ENCODE measurements around the gene ACTN1.

DNA sequence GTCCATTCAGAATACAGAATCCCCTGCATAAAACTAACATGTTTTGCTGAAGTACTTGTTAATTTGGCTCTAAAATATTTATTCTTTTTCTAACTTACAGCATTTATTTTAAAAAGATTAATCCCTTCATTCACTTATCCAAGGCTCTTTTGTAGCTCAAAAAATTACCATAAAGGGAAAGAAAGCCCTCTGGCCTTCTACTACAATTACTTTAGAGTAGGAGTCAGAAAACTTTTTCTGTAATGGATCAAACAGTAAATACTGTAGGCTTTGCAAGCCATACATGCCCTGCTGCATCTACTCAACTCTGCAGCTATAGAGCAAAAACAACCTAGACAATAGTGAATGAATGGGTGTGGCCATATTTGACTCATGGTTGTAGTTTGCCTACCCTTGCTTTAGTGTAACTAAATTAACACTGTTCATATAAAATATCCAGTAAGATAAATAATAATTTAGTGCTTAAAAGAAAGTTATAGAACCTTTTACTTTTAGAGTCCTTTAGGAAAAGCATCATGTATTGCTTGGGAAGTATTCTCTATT, 112.0 kb downstream of the ACTN1 start:
- TF ChIP-seq, protein P1, sequence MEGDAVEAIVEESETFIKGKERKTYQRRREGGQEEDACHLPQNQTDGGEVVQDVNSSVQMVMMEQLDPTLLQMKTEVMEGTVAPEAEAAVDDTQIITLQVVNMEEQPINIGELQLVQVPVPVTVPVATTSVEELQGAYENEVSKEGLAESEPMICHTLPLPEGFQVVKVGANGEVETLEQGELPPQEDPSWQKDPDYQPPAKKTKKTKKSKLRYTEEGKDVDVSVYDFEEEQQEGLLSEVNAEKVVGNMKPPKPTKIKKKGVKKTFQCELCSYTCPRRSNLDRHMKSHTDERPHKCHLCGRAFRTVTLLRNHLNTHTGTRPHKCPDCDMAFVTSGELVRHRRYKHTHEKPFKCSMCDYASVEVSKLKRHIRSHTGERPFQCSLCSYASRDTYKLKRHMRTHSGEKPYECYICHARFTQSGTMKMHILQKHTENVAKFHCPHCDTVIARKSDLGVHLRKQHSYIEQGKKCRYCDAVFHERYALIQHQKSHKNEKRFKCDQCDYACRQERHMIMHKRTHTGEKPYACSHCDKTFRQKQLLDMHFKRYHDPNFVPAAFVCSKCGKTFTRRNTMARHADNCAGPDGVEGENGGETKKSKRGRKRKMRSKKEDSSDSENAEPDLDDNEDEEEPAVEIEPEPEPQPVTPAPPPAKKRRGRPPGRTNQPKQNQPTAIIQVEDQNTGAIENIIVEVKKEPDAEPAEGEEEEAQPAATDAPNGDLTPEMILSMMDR (IDR thresholded peaks at IDR 0.05 in 4 of 5, conservative IDR thresholded peaks at IDR 0.05 in 1 of 5), result no peak
- no peak for TF ChIP-seq POLR2A (IDR thresholded peaks at IDR 0.05)
